ENCODE measurements around the gene DEAF1. TPM values are rescaled to one million over a fixed set of nuclear protein-coding genes. Genes with fewer than 3 reads are reported as not detected.

Gene DEAF1
- total and polyA plus RNA-seq, 9 of the 15 experiments (the other 6 are each of a cell fraction or from before 2014, with no cell fraction given): 2.0 to 69.1 (median 26.8) TPM

GRCh38 chr11:665704-666281 is 29.2 kb downstream of the DEAF1 start (continued):
- TF ChIP-seq TSHZ1 (CRISPR knock-in tag; IDR thresholded peaks at IDR 0.05) (no peak), DNMT1 (IDR thresholded peaks at IDR 0.05) (no peak), ZNF197 (CRISPR knock-in tag; IDR thresholded peaks at IDR 0.05; ENCODE audit: low read depth) (0 out of 2 replicates have a peak, but pooled peaks have one; percentile 75), ZNF41 (CRISPR knock-in tag; conservative IDR thresholded peaks at IDR 0.05) (0 out of 2 replicates have a peak, but pooled peaks have one; percentile 14), NFYB (IDR thresholded peaks at IDR 0.05; ENCODE audit: extremely low read depth, insufficient read length) (no peak), ZNF280A (IDR thresholded peaks at IDR 0.05; ENCODE audit: low read depth, partially characterized antibody) (no peak), ZZZ3 (IDR thresholded peaks at IDR 0.05) (no peak), PREB (CRISPR knock-in tag; IDR thresholded peaks at IDR 0.05) (no peak), POLR2A (conservative IDR thresholded peaks at IDR 0.05) (peak; percentile 62), REST (IDR thresholded peaks at IDR 0.05; ENCODE audit: borderline replicate concordance) (no peak), REST (CRISPR knock-in tag; IDR thresholded peaks at IDR 0.05; ENCODE audit: low read depth) (no peak), CREB3 (tag; conservative IDR thresholded peaks at IDR 0.05; ENCODE audit: low read depth) (no peak; the same call in none of the 2 replicates)
